Neuronal stem cell (in vitro differentiated cells): ENCODE measurements around the gene RAB24.
A peak's percentile ranks its signal among the peaks of the same experiment; 100 is the strongest.
"Not testable (repeated sequence)": the region's sequence is repeated elsewhere in the genome, so short reads cannot be mapped to it uniquely, and the experiment has no call there.

ENCODE experiments used
- DNase-seq: peaks from one replicate; pipeline ENCODE4 v3.0.0-alpha.2; 2013; ENCODE audit warnings: low spot score
- H2AFZ ChIP-seq: one replicate; pipeline ENCODE4 v1.6.1; 2013; ENCODE audit warnings: mild to moderate bottlenecking, low read length, inconsistent platforms
- H2AK5ac ChIP-seq: 2 replicates; pipeline ENCODE4 v1.6.1; 2013; ENCODE audit warnings: low read depth, mild to moderate bottlenecking, inconsistent platforms, low read length, moderate library complexity, mixed read lengths
- H2BK120ac ChIP-seq: 2 replicates; pipeline ENCODE4 v1.6.1; 2013; ENCODE audit warnings: low read depth, mild to moderate bottlenecking, inconsistent platforms, low read length, moderate library complexity, mixed read lengths
- H2BK12ac ChIP-seq: one replicate; pipeline ENCODE4 v1.6.1; 2013; ENCODE audit warnings: low read length, inconsistent platforms
- H2BK15ac ChIP-seq: 2 replicates; pipeline ENCODE4 v1.6.1; 2013; ENCODE audit warnings: mild to moderate bottlenecking, low read length, inconsistent platforms, mixed read lengths
- H2BK5ac ChIP-seq: one replicate; pipeline ENCODE4 v1.6.1; 2013; ENCODE audit warnings: inconsistent platforms, mild to moderate bottlenecking, low read length, moderate library complexity
- H3K14ac ChIP-seq: one replicate; pipeline ENCODE4 v1.6.1; 2013; ENCODE audit warnings: low read length, inconsistent platforms
- H3K18ac ChIP-seq: 2 replicates; pipeline ENCODE4 v1.6.1; 2013; ENCODE audit warnings: low read length, inconsistent platforms
- H3K23ac ChIP-seq: 2 replicates; pipeline ENCODE4 v1.6.1; 2013; ENCODE audit warnings: low read depth, mild to moderate bottlenecking, mixed read lengths, low read length, inconsistent platforms; ENCODE audit not compliant: poor library complexity
- H3K27ac ChIP-seq: replicated peaks from 3 replicates; pipeline ENCODE4 v1.5.1; 2013; ENCODE audit warnings: low read length, inconsistent platforms
- H3K27me3 ChIP-seq, 3 experiments: 2 replicates each; pipeline ENCODE4 v1.6.1; 2013; ENCODE audit warnings: low read length in 3 of 3, mild to moderate bottlenecking in 2 of 3, inconsistent platforms in 1 of 3, low read depth in 1 of 3, mixed read lengths in 1 of 3, moderate library complexity in 1 of 3; ENCODE audit not compliant: control insufficient read depth in 3 of 3, insufficient read depth in 3 of 3
- H3K36me3 ChIP-seq, 2 donors: replicated peaks in 1 of 2; 2 replicates each; pipeline ENCODE4 v1.6.1; 2013; ENCODE audit warnings: low read length in 2 of 2; ENCODE audit not compliant: control insufficient read depth in 2 of 2, insufficient read depth in 2 of 2
- H3K4ac ChIP-seq: 2 replicates; pipeline ENCODE4 v1.6.1; 2013; ENCODE audit warnings: inconsistent platforms, mild to moderate bottlenecking, low read length, moderate library complexity
- H3K4me1 ChIP-seq, 2 donors: 1 replicate in 1 of 2; 2 replicates in 1 of 2; pipeline ENCODE4 v1.6.1; 2013; ENCODE audit warnings: low read length in 2 of 2, low read depth in 1 of 2; ENCODE audit not compliant: control insufficient read depth in 2 of 2, insufficient read depth in 1 of 2
- H3K4me2 ChIP-seq: one replicate; pipeline ENCODE4 v1.6.1; 2013; ENCODE audit warnings: mild to moderate bottlenecking, low read length, inconsistent platforms; ENCODE audit not compliant: insufficient read depth, poor library complexity, severe bottlenecking
- H3K4me3 ChIP-seq, 2 donors: 2 replicates each; pipeline ENCODE4 v1.5.1; 2013; ENCODE audit warnings: low read length in 2 of 2, mild to moderate bottlenecking in 2 of 2, inconsistent platforms in 1 of 2, moderate library complexity in 1 of 2
- H3K79me1 ChIP-seq: one replicate; pipeline ENCODE4 v1.6.1; 2013; ENCODE audit warnings: low read depth, mild to moderate bottlenecking, inconsistent platforms, low read length, moderate library complexity
- H3K9ac ChIP-seq: one replicate; pipeline ENCODE4 v1.6.1; 2013; ENCODE audit warnings: mild to moderate bottlenecking, low read depth, low read length, inconsistent platforms; ENCODE audit not compliant: poor library complexity
- H3K9me3 ChIP-seq, 2 donors: replicated peaks in 1 of 2; 2 replicates each; pipeline versions ENCODE3 to v1.6.1; 2013; ENCODE audit warnings: low read length in 2 of 2, mild to moderate bottlenecking in 2 of 2, inconsistent platforms in 1 of 2, low read depth in 1 of 2, mixed read lengths in 1 of 2, moderate library complexity in 1 of 2; ENCODE audit not compliant: control insufficient read depth in 2 of 2, insufficient read depth in 1 of 2
- H4K8ac ChIP-seq: one replicate; pipeline ENCODE4 v1.6.1; 2013; ENCODE audit warnings: low read depth, mild to moderate bottlenecking, inconsistent platforms, low read length, moderate library complexity
- H4K91ac ChIP-seq: one replicate; pipeline ENCODE4 v1.6.1; 2013; ENCODE audit warnings: low read length, low read depth, mild to moderate bottlenecking, inconsistent platforms; ENCODE audit not compliant: poor library complexity
- WGBS, 2 donors: extraction: QIAGEN DNeasy Blood & Tissue Kit; methylation state at CpG; one replicate each; pipeline ENCODE4 v1.1.7; 2013; ENCODE audit warnings: missing lambda C conversion rate in 2 of 2, mixed read lengths in 1 of 2; ENCODE audit not compliant: insufficient read length in 2 of 2, insufficient replicate concordance in 1 of 2; ENCODE audit errors: extremely low coverage in 2 of 2; 5-methylcytosine and 5-hydroxymethylcytosine counted together

The RAB24 gene

GRCh38 chr5:177306674-177307543 lies 3.4 kb upstream of the RAB24 start:
- DNase-seq = no peak
- no peak overlapping the region for H3K9ac ChIP-seq

DNA sequence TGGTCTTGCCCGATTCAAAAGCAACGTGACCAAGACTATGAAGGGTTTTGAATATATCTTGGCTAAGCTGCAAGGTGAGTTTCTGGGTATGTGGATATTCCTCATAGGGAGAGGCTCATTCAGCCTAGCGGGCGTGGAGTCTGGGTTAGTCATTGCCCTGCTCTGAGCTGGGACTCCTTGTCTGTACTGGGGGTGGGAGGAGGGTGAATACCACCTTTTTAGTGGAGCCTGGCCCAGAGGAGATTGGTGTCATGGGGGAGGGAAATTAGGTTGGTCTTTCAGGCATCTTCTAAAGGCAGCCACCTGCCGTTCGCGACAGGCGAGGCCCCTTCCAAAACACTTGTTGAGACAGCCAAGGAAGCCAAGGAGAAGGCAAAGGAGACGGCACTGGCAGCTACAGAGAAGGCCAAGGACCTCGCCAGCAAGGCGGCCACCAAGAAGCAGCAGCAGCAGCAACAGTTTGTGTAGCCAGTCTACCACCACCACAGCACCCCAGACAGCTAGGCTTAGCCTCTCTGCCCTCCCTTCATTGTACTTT lies 2.7 kb upstream of the RAB24 start:
- not testable (repeated sequence) for H3K9ac ChIP-seq, H3K4me3 ChIP-seq, DNase-seq, H3K4ac ChIP-seq, H2BK12ac ChIP-seq, H3K18ac ChIP-seq, H3K4me2 ChIP-seq, H3K27ac ChIP-seq, H3K27me3 ChIP-seq, H4K8ac ChIP-seq, H3K23ac ChIP-seq, H2BK15ac ChIP-seq, H2BK5ac ChIP-seq, H4K91ac ChIP-seq, H3K14ac ChIP-seq, H2AK5ac ChIP-seq, H3K9me3 ChIP-seq, H2AFZ ChIP-seq, H2BK120ac ChIP-seq
- Histone ChIP-seq H3K79me1 (peaks cover 14% of the 10 kb centered on the region), H3K36me3 (peaks cover 25 to 68% of the 10 kb centered on the region in 2 donors), H3K4me1 (peaks cover 15 to 24% of the 10 kb centered on the region in 2 donors)
- no CpG with 5 or more reads among the region's 11 CpGs for WGBS, 2 donors

More at GRCh38 chr5:177306674-177307543, 3.4 kb upstream of the RAB24 start:
- H3K4me1 ChIP-seq = peaks cover 15 to 24% of the 10 kb centered on the region in 2 donors
- H4K91ac ChIP-seq = no peak overlapping the region
- H2BK120ac ChIP-seq = no peak overlapping the region
- peaks cover 0 to 8% (median 0%) of the 10 kb centered on the region in 3 experiments for H3K27me3 ChIP-seq
- H2BK15ac ChIP-seq = no peak overlapping the region
- H2BK12ac ChIP-seq = no peak overlapping the region
- H3K36me3 ChIP-seq = peaks cover 19 to 61% of the 10 kb centered on the region in 2 donors
- no peak overlapping the region for H2AK5ac ChIP-seq
- H3K9me3 ChIP-seq = no peaks in the 10 kb centered on the region
- H3K79me1 ChIP-seq = peaks cover 14% of the 10 kb centered on the region
- H2BK5ac ChIP-seq = no peak overlapping the region
- no peak overlapping the region for H4K8ac ChIP-seq
- no peak overlapping the region for H3K4me2 ChIP-seq
- H3K4me3 ChIP-seq = no peak overlapping the region
- no peak overlapping the region for H3K18ac ChIP-seq
- no peak overlapping the region for H3K4ac ChIP-seq
- H3K14ac ChIP-seq = no peak overlapping the region
- no CpG with 5 or more reads among the region's 15 CpGs for WGBS, 2 donors
- no peak overlapping the region for H2AFZ ChIP-seq
- peak overlapping the region; percentile 56 for H3K23ac ChIP-seq
- no peak overlapping the region for H3K27ac ChIP-seq

GRCh38 chr5:177304392-177305119 lies 1.0 kb upstream of the RAB24 start:
- no peak overlapping the region for H3K18ac ChIP-seq
- peaks cover 10% of the 10 kb centered on the region for H3K79me1 ChIP-seq
- H3K4me2 ChIP-seq = peak overlapping the region; percentile 87
- H3K27me3 ChIP-seq = peaks cover 0 to 6% (median 0%) of the 10 kb centered on the region in 3 experiments
- no CpG with 5 or more reads among the region's 19 CpGs for WGBS, 2 donors
- no peak overlapping the region for H3K27ac ChIP-seq
- no peak overlapping the region for H2BK15ac ChIP-seq
- peaks cover 9 to 14% of the 10 kb centered on the region in 2 donors for H3K4me1 ChIP-seq
- no peak overlapping the region for H3K23ac ChIP-seq
- peaks cover 25 to 71% of the 10 kb centered on the region in 2 donors for H3K36me3 ChIP-seq
- no peak overlapping the region for H2BK120ac ChIP-seq
- DNase-seq = no peak
- H3K4me3 ChIP-seq = peak overlapping the region; percentile 77 to 100
- H3K4ac ChIP-seq = no peak overlapping the region
- no peaks in the 10 kb centered on the region for H3K9me3 ChIP-seq
- no peak overlapping the region for H4K91ac ChIP-seq
- peak overlapping the region; percentile 85 for H3K9ac ChIP-seq
- no peak overlapping the region for H3K14ac ChIP-seq
- no peak overlapping the region for H4K8ac ChIP-seq
- no peak overlapping the region for H2BK12ac ChIP-seq
- no peak overlapping the region for H2BK5ac ChIP-seq
- peak overlapping the region; percentile 94 for H2AK5ac ChIP-seq
- H2AFZ ChIP-seq = no peak overlapping the region
